DND-41 (cell line): Measurements from ENCODE around the gene ERP29.

Experiments used
- CTCF ChIP-seq: IDR thresholded peaks from 2 replicates; pipeline ENCODE4 v1.5.1; 2012; ENCODE audit warnings: borderline replicate concordance, low read length, moderate library complexity, mild to moderate bottlenecking; ENCODE audit not compliant: poor library complexity, severe bottlenecking; ENCODE audit errors: extremely low read depth
- EZH2 ChIP-seq: IDR thresholded peaks from 3 replicates; pipeline ENCODE4 v1.6.1; 2012; ENCODE audit warnings: borderline replicate concordance, low read depth, mild to moderate bottlenecking, moderate library complexity, low read length, inconsistent platforms; ENCODE audit not compliant: severe bottlenecking

GRCh38 chr12:111998015-111998414 is 15.2 kb upstream of the ERP29 start:
- no peak for TF ChIP-seq CTCF
- no peak for TF ChIP-seq EZH2
